Left colon (tissue), 2 donors: ENCODE measurements around the gene ESRRB. TPM values are rescaled to one million over a fixed set of nuclear protein-coding genes. Genes with fewer than 3 reads are reported as not detected.

Experiments used
- ATAC-seq: fragments of 200-7000 bp; cut with Tn5 transposase; one replicate; pipeline ENCODE4 v1.9.1; 2020; ENCODE audit warnings: mild to moderate bottlenecking, moderate library complexity
- DNase-seq, 2 donors: peaks; one replicate each; pipeline ENCODE4 v3.0.0-alpha.2; 2020
- intact Hi-C, 2 donors: fragments of 100-400 bp; cut with DNase I in 1 of 2; cut with micrococcal nuclease in 1 of 2; formaldehyde crosslinking; loops; one replicate each; pipeline versions ENCODE4 v1.11.2 to v1.14.0; 2022; cut with DNase I, micrococcal nuclease
- total RNA-seq, 2 donors: library from RNA; stranded (reverse); fragmentation: NEBNext Ultra II Directional; extraction: Animal tissue kit (Norgen Biotek cat#: 25700); gene quantifications; one replicate each; pipeline ENCODE4 v1.2.1, GENCODE V29; 2021
- donor health status: DM: no; HTN: no; CAD: no.
- donor health status: DM: yes; HTN: yes; CAD: no.

ESRRB gene
- total RNA-seq, 2 donors from 2014 or later = 0.06 to 0.18 TPM

- no peak for DNase-seq
These were observed 16.2 kb downstream of the ESRRB start for GRCh38 chr14:76391981-76392690.

DNA sequence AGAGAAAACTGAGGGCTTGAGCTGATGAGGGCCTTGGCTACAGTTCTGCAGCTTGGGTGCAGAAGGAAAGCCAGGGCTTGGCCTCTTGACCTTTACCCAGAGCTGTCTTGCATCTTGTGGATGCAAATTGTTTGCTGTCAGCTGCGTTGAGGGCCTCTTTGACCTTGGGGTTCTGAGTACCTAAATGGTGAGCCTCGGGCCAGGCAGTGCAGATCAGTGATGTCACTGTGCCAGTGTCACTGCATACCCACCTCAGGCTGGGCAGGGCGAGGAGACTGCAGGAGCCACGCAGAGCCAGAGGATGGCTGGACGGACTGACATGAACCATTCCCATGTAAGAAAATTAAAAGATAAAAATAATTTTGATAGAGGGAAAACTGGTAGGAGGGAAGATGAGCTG lies 18.6 kb downstream of the ESRRB start:
- intact Hi-C loops = no loop called here
- DNase-seq = no peak
- ATAC-seq = no peak

More at GRCh38 chr14:76391981-76392690, 16.2 kb downstream of the ESRRB start:
- ATAC-seq = no peak
- intact Hi-C loops = no loop called here

- ATAC-seq = no peak
- intact Hi-C loops = no loop called here
- no peak for DNase-seq
These were observed 19.2 kb downstream of the ESRRB start for GRCh38 chr14:76395161-76395560.

DNA sequence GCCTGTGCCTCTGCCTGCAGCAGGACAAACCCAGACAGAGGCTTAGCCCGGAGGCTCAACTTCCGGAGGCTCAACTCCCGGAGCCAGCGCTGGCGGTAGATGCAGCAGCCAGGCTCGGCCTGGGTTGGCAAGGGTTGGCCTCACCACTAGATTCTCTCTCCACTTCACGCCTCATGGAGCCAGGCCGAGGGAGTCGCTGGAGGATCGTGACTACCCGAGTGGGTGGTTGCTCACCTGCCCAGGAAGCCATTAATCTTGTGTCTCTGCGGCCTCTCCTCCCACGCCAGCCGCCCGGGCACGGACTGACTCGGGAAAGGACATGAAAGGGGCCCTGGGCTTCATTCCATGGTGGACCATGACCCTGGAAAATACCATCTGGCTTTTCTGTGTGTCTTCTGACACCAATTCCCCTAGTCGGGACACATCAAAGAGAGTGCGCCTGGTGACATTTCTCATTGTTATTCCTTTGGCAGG lies 20.8 kb downstream of the ESRRB start:
- DNase-seq = no peak
- intact Hi-C loops = no loop called here
- no peak for ATAC-seq

DNA sequence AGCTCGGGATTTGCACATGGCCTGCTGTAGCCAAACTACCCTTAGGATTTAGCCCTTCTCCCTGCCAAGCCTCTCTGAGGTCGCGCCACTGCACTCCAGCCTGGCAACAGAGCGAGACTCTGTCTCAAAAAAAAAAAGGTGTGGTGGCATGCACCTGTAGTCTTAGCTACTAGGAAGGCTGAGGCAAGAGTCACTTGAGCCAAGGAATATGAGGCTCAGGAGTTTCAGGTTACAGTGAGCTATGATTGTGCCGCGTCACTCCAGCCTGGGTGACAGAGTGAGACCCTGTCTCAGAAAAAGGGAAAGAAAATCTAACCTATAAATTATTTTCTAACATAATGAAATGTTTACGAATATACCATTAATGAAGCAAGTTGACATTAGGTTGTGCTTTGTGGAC lies 29.7 kb downstream of the ESRRB start:
- intact Hi-C loops = no loop called here
- ATAC-seq (no peak), DNase-seq (no peak)

- DNase-seq = no peak
- intact Hi-C loops = no loop called here
- no peak for ATAC-seq
These were observed 31.7 kb downstream of the ESRRB start for GRCh38 chr14:76407449-76408150.

- intact Hi-C loops = no loop called here
These were observed 32.9 kb downstream of the ESRRB start for GRCh38 chr14:76408877-76409276.

DNA sequence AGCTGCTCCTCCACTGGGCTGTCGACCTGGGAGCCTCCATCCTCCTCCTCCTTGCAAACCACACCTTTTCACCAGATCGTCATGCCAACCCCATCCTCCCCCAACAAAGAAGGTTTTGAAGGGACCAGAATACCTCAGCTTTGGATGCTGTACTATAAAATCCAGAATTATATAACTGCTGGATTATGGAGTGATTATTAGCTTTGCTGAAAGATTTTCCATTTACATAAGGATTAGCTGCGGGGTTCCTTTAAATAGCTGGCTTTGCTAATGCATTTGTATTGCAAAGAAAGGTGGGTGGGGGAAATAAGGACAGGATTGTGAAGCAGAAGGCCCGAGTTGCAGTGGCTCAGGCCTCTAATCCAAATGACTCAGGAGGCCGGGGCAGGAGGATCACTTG lies 36.6 kb downstream of the ESRRB start:
- intact Hi-C loops = no loop called here
- no peak for DNase-seq
- ATAC-seq = no peak

More at GRCh38 chr14:76408877-76409276, 32.9 kb downstream of the ESRRB start:
- DNase-seq (no peak), ATAC-seq (no peak)

DNA sequence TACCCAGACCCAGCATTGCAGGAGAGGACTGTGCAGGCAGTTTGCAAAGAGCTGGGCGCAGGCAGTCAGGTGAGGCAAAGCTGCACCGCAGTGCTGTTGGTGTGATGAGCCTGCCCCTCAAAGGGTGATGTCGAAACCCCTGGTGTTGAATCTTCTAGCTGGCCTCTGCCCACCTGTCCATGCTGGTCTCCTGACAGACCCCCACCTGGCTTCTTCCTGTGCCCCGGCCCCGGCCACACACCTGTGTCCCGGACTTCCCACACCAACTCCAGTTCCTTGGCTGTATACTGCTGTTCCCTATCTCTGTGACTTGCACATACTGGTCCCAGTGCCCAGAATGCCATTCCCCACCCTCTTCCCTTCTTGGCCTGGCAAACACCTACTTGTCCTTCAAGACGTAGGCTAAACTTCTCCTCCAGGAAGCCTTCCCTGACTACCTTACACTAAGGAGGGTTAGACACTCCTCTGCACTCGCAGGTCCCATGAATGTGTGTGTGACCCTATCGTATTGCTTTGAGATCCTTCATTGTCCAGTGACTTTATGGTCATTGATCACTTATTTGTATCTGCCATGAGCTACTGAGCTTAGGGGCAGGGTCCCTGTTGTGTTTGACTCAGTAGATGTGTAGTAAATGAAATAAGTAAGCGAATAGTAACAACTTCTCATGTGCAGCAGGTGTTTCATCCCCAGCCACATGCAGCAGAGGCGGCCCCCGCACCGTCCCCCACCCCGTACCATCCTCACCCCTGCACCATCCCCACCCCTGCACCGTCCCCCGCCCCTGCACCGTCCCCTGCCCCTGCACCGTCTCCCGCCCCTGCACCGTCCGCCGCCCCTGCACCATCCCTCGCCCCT lies 37.4 kb downstream of the ESRRB start:
- intact Hi-C loops = no loop called here
- no peak for DNase-seq
- ATAC-seq = no peak

DNA sequence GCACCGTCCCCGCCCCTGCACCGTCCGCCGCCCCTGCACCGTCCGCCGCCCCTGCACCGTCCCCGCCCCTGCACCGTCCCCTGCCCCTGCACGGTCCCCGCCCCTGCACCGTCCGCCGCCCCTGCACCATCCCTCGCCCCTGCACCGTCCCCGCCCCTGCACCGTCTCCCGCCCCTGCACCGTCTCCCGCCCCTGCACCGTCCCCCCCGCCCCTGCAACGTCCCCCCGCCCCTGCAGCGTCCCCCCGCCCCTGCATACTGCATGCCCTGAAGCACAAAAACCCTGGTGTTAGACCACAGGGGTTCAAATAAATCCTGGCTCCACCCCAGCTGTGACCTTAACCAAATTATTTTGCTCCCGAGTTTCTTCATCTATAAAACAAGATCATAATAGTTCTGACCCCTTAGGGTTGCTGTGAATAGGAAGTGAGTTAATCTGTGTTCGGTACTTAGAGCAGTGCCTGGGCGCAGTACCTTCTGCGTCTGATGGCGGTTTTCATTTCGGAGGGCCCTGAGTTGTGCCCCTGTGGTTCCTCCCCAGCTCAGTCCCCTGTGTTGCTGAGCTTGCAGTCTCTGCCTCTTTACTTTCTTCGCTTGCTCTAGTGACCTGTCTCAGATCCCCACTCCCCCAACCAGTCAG lies 38.1 kb downstream of the ESRRB start:
- no peak for DNase-seq
- ATAC-seq = no peak
- intact Hi-C loops = no loop called here

DNA sequence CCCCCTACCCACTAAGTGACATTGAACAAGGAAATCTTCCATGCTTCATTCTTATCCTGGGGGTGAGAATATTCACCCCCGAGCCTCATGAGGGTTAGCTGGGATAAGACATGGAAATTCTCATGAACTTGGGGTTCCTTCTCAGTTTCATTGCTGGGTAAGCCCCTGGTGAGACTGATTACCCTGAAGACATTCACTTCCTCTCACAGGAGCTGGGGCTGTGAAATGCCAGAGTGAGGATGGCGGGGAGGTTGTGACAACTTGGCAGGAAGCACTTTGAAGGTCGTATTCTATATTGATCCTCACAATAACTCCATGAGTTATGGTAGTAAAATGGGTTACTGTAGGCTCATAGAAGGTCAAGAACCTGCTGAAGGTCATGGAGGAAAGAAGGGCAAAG lies 43.5 kb downstream of the ESRRB start:
- DNase-seq (no peak), ATAC-seq (no peak)
- intact Hi-C loops = no loop called here

GRCh38 chr14:76420827-76421226 lies 44.9 kb downstream of the ESRRB start:
- DNase-seq (no peak), ATAC-seq (no peak)
- intact Hi-C loops = no loop called here

DNA sequence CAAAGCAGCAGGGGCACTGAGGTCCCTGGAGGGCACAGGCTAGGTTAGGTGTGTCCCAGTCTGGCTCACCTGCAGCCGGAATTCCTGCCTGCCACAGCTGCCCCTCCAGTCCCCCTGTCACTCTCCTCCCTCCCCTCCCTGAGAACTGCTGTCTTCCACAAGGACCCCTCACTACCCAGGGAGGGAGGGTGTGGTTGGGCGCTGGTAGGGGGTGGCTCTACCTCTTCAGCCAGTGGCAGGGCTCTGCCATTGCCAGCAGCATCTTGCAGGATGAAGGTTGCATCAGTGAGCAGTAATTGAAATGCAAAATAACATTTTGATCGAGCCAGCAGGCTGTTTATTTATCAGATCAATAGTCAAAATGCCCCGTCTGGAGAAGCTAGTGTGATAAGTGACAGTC lies 45.7 kb downstream of the ESRRB start:
- intact Hi-C loops = no loop called here
- ATAC-seq (no peak), DNase-seq (no peak)

- ATAC-seq = no peak
- intact Hi-C loops = no loop called here
These were observed 46.7 kb downstream of the ESRRB start for GRCh38 chr14:76422662-76423061.

DNA sequence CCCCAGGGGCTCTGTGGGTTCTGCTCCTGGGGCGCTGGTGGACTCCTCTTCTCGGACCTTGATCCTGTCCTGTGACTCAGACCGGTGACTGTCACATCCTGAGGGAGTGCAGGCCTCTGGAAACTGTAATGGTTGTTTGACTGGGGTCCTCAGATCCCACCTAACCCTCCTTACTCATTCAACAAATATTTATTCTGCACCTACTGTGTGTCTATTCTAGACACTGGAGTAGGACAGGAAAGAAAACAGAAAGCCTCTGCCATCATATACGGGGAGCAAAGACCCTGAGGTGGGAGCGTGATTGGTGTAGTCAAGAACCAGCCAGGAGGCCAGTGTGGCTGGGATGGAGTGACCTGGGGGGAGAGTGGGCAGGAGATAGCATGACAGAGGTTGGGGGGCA lies 47.6 kb downstream of the ESRRB start:
- intact Hi-C loops = no loop called here
- DNase-seq = no peak

More at GRCh38 chr14:76422662-76423061, 46.7 kb downstream of the ESRRB start:
- no peak for DNase-seq

DNA sequence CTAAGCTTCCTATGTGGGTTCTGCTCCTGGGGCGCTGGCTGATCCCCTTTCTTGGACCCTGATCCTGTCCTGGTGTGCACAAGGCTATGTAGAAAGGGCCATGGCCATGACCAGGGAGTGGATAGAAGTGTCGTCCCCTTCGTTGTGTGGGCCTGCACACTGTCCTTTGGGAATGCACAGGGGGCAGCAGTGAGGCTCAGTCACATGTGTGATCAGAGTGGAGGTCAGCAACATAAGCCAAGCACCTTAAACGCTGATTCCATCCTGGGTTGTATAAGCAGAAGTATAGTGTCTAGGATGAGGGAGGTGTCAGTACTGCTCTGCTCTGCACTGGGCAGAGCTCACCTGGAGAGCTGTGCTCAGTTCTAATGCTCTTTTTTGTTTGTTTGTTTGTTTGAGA lies 48.4 kb downstream of the ESRRB start:
- ATAC-seq = no peak
- DNase-seq = no peak
- intact Hi-C loops = no loop called here

More for the DNA sequence above, 47.6 kb downstream of the ESRRB start:
- no peak for ATAC-seq

GRCh38 chr14:76426161-76426696 lies 50.3 kb downstream of the ESRRB start:
- ATAC-seq (no peak), DNase-seq (no peak)
- intact Hi-C loops = no loop called here

GRCh38 chr14:76428611-76429010 lies 52.7 kb downstream of the ESRRB start:
- DNase-seq = no peak
- ATAC-seq = no peak
- intact Hi-C loops = no loop called here

GRCh38 chr14:76430017-76430416 lies 54.1 kb downstream of the ESRRB start:
- no peak for DNase-seq
- no peak for ATAC-seq
- intact Hi-C loops = no loop called here
